Stimulated activated CD4-positive, alpha-beta T cell treated with anti-CD3 and anti-CD28 coated beads, Interleukin-1b, Interleukin-23, amount 100 ng/mL, for 4 hours (primary cell): Measurements from ENCODE around the gene HOXB4.

Experiments used
- DNase-seq, 2 donors: peaks; one replicate each; pipeline ENCODE4 v3.0.0-alpha.2; 2020; ENCODE audit warnings: low read depth in 2 of 2

The HOXB4 gene

GRCh38 chr17:48615047-48615962, 37.2 kb upstream of the HOXB4 start, which contains the start of gene HOXB8:
Gene HOXB8, minus strand, starts transcription at chr17:48615292. Its CDS starts 588 bp downstream, at chr17:48614704.
- DNase-seq, result no peak

- DNase-seq, result no peak
Measured at GRCh38 chr17:48613862-48614694, 35.9 kb upstream of the HOXB4 start.

- DNase-seq, result no peak
Measured at GRCh38 chr17:48612854-48613691, 34.9 kb upstream of the HOXB4 start.

- no peak for DNase-seq
Measured at GRCh38 chr17:48612456-48612853, 34.3 kb upstream of the HOXB4 start.

- no peak for DNase-seq
Measured at GRCh38 chr17:48611681-48612455, 33.7 kb upstream of the HOXB4 start.

- DNase-seq, result no peak
Measured at GRCh38 chr17:48611213-48611612, 33.1 kb upstream of the HOXB4 start.

GRCh38 chr17:48610282-48611211, 32.4 kb upstream of the HOXB4 start, which contains the start of gene HOXB7:
Gene HOXB7, minus strand, starts transcription at chr17:48611017. Its CDS starts 99 bp downstream, at chr17:48610918.
- peak in 1 of 2 donors; percentile 63 for DNase-seq

GRCh38 chr17:48609759-48610281, 31.7 kb upstream of the HOXB4 start:
- no peak for DNase-seq

- no peak for DNase-seq
Measured at GRCh38 chr17:48609033-48609432, 30.9 kb upstream of the HOXB4 start.

- no peak for DNase-seq
Measured at GRCh38 chr17:48608494-48608834, 30.3 kb upstream of the HOXB4 start.

- DNase-seq, result no peak
Measured at GRCh38 chr17:48606892-48607614, 28.9 kb upstream of the HOXB4 start.

- DNase-seq, result no peak
Measured at GRCh38 chr17:48605991-48606891, 28.1 kb upstream of the HOXB4 start.

- DNase-seq, result no peak
Measured at GRCh38 chr17:48605409-48605919, 27.3 kb upstream of the HOXB4 start.

- DNase-seq, result no peak
Measured at GRCh38 chr17:48604770-48605329, 26.7 kb upstream of the HOXB4 start, which contains the start of gene HOXB6. Gene HOXB6, minus strand, starts transcription at chr17:48604986. Its CDS starts 6,836 bp downstream, at chr17:48598150.

- DNase-seq, result no peak
Measured at GRCh38 chr17:48603959-48604769, 26.0 kb upstream of the HOXB4 start.
